ENCODE results near the gene DIDO1. TPM values are rescaled to one million over a fixed set of nuclear protein-coding genes. Genes with fewer than 3 reads are reported as not detected.
A peak's percentile ranks its signal among the peaks of the same experiment; 100 is the strongest.

The DIDO1 gene
- total RNA-seq, 1 donor from 2014 or later = 57.9 TPM

GRCh38 chr20:62941792-62942191 lies 15.5 kb upstream of the DIDO1 start:
- intact Hi-C loops (cut with micrococcal nuclease) = no loop called here
- H3K4me1 Mint-ChIP-seq (ENCODE audit: low read depth) = peaks cover 23% of the 10 kb centered on the region
- H3K27me3 Mint-ChIP-seq (ENCODE audit: low read depth) = no peaks in the 10 kb centered on the region
- H3K4me3 Mint-ChIP-seq (ENCODE audit: low read depth) = no peak overlapping the region
- H3K9me3 Mint-ChIP-seq = no peaks in the 10 kb centered on the region
- no peak overlapping the region for H3K27ac Mint-ChIP-seq
- H3K36me3 Mint-ChIP-seq (ENCODE audit: low read depth) = peaks cover 80% of the 10 kb centered on the region
- DNase-seq (ENCODE audit: low spot score) = no peak

GRCh38 chr20:62940875-62941274 lies 14.6 kb upstream of the DIDO1 start:
- no peaks in the 10 kb centered on the region for H3K9me3 Mint-ChIP-seq
- H3K4me1 Mint-ChIP-seq (ENCODE audit: low read depth) = peaks cover 23% of the 10 kb centered on the region
- H3K27ac Mint-ChIP-seq = no peak overlapping the region
- peaks cover 72% of the 10 kb centered on the region for H3K36me3 Mint-ChIP-seq (ENCODE audit: low read depth)
- no peak for DNase-seq (ENCODE audit: low spot score)
- no peak overlapping the region for H3K4me3 Mint-ChIP-seq (ENCODE audit: low read depth)
- intact Hi-C loops (cut with micrococcal nuclease) = no loop called here
- H3K27me3 Mint-ChIP-seq (ENCODE audit: low read depth) = no peaks in the 10 kb centered on the region

- Mint-ChIP-seq H3K27me3 (ENCODE audit: low read depth) (no peaks in the 10 kb centered on the region), H3K36me3 (ENCODE audit: low read depth) (peaks cover 49% of the 10 kb centered on the region), H3K4me1 (ENCODE audit: low read depth) (peaks cover 23% of the 10 kb centered on the region), H3K27ac (peak within 1 kb of the TSS; percentile 95), H3K4me3 (ENCODE audit: low read depth) (peak within 1 kb of the TSS; percentile 90), H3K9me3 (no peaks in the 10 kb centered on the region)
- intact Hi-C loops (cut with micrococcal nuclease) = loop anchor here (2.0 to 5.0 kb wide), 2 partner anchors 17 to 141 kb away; partner anchors contain the start of gene MRGBP
- no peak for DNase-seq (ENCODE audit: low spot score)
Measured at GRCh38 chr20:62938105-62938888, 12.0 kb upstream of the DIDO1 start, which contains the start of gene GID8. Gene GID8 (plus strand): TSS chr20:62938147. CDS start chr20:62941503, 3,356 bp downstream.

GRCh38 chr20:62937268-62938104 lies 11.2 kb upstream of the DIDO1 start:
- DNase-seq (ENCODE audit: low spot score) = peak; percentile 97
- Mint-ChIP-seq H3K27me3 (ENCODE audit: low read depth) (no peaks in the 10 kb centered on the region), H3K27ac (peak overlapping the region; percentile 91), H3K36me3 (ENCODE audit: low read depth) (peaks cover 41% of the 10 kb centered on the region), H3K9me3 (no peaks in the 10 kb centered on the region), H3K4me1 (ENCODE audit: low read depth) (peaks cover 26% of the 10 kb centered on the region), H3K4me3 (ENCODE audit: low read depth) (peak overlapping the region; percentile 90)
- intact Hi-C loops (cut with micrococcal nuclease) = loop anchor here (1.0 to 5.0 kb wide), 4 partner anchors 8 to 140 kb away; partner anchors contain the start of gene MRGBP

DNA sequence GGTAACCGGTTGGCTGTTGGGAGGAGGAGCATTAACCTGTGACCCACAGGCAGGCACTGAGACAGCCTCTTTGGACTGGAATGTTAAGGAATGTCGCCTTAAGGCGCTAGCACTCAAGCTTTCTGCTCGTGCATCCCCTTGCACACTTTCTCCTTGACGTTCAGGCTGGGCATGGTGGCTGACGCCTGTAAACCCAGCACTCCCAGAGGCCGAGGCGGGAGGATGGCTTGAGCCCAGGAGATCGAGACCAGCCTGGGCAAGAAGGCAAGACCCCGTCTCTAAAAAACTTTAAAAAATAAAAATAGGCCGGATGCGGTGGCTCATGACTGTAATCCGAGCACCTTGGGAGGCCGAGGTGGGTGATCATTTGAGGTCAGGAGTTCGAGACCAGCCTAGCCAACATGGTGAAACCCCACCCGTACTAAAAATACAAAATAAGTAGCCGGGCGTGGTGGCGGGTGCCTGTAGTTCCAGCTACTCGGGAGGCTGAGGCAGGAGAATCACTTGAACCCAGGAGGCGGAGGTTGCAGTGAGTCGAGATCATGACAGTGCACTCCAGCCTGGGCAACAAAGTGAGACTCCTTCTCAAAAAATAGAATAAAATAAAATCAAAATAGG lies 9.8 kb upstream of the DIDO1 start:
- no peak for DNase-seq (ENCODE audit: low spot score)
- H3K27me3 Mint-ChIP-seq (ENCODE audit: low read depth) = no peaks in the 10 kb centered on the region
- H3K4me3 Mint-ChIP-seq (ENCODE audit: low read depth) = no peak overlapping the region
- H3K9me3 Mint-ChIP-seq = no peaks in the 10 kb centered on the region
- H3K27ac Mint-ChIP-seq = no peak overlapping the region
- peaks cover 27% of the 10 kb centered on the region for H3K36me3 Mint-ChIP-seq (ENCODE audit: low read depth)
- intact Hi-C loops (cut with micrococcal nuclease) = loop anchor here (2.0 to 5.0 kb wide), 2 partner anchors 17 to 139 kb away; partner anchors contain the start of gene MRGBP
- peaks cover 28% of the 10 kb centered on the region for H3K4me1 Mint-ChIP-seq (ENCODE audit: low read depth)

DNA sequence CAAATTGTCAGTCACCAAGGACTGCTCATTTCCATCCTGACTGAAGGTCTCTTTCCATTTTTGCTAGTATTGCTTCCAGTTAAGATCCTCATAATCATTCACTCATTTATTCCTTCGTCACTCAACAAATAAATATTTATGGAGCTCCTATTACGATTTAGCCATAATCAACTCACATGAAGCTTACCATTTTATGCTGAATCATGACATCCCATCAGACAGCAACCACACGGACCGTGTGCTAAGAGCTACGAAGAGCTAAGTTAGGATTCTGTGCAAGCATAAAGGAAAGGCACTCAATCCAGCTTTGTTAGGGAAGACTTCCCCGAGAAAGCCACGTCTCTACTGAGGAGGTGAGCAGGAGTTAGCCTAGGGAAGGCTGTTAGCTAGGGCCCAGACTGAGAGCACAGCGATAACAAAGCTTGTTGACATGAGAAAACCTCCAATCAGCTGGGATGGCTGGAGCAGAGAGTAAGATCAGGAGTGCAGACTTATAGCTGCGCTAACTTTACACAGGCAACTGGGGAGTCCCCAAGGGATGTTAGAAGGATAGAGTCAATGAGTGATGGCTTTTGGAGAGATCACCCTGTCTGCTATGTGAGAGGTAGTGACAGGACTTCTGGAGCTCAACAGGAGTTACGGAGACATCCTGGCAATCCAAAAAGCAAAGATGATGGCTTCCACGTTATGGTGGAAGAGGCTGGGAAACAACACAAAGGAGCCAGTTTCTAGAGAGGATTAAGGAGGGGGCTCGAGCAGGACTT lies 9.1 kb upstream of the DIDO1 start:
- intact Hi-C loops (cut with micrococcal nuclease) = loop anchor here (5.0 kb wide), 1 partner anchor 138 kb away; the partner anchor contains the start of gene MRGBP
- no peaks in the 10 kb centered on the region for H3K9me3 Mint-ChIP-seq
- H3K27me3 Mint-ChIP-seq (ENCODE audit: low read depth) = no peaks in the 10 kb centered on the region
- DNase-seq (ENCODE audit: low spot score) = no peak
- H3K27ac Mint-ChIP-seq = no peak overlapping the region
- H3K36me3 Mint-ChIP-seq (ENCODE audit: low read depth) = peaks cover 21% of the 10 kb centered on the region
- no peak overlapping the region for H3K4me3 Mint-ChIP-seq (ENCODE audit: low read depth)
- H3K4me1 Mint-ChIP-seq (ENCODE audit: low read depth) = peaks cover 27% of the 10 kb centered on the region

DNA sequence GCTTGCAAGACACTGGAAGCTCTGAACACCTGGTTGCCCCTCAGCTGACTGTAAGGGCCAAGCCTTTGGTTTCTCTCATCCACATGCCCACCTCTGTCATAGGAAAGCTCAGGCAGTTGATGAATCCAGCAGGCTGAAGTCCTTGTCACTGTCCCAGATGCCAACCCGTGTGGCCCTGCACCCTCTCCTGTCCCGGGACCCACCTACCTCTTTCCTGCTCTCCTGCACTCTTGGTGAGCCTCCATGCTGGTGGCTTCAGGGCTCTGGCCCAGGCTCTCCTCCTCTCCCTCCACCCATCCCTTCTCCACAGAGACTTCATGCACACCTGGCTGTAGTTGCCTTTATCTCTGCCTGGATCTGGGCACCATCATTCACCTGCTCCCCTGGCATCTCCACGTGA lies 7.7 kb upstream of the DIDO1 start:
- intact Hi-C loops (cut with micrococcal nuclease) = no loop called here
- Mint-ChIP-seq H3K27ac (no peak overlapping the region), H3K4me1 (ENCODE audit: low read depth) (peaks cover 25% of the 10 kb centered on the region), H3K9me3 (no peaks in the 10 kb centered on the region), H3K4me3 (ENCODE audit: low read depth) (no peak overlapping the region), H3K27me3 (ENCODE audit: low read depth) (no peaks in the 10 kb centered on the region), H3K36me3 (ENCODE audit: low read depth) (peaks cover 11% of the 10 kb centered on the region)
- DNase-seq (ENCODE audit: low spot score) = no peak

DNA sequence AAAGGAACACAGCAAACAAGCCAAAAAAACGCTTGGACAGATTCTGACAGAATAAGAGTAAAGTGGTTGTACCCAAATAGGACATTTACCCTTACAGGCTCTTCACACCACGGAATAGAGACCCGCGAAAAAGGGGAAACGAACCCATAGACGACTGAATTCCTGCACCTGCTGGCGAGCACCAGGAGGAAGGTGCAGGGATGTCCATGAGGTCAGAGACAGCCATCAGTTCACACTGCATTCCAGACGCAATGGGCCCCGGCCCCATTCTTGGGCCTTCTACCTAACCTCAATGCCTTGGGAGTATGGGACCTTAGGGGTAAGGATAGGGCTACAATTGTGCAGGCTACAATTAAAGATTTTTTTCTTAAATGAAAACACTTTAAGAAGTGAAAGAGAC lies 5.2 kb upstream of the DIDO1 start:
- H3K9me3 Mint-ChIP-seq = no peaks in the 10 kb centered on the region
- no peaks in the 10 kb centered on the region for H3K27me3 Mint-ChIP-seq (ENCODE audit: low read depth)
- no peak overlapping the region for H3K27ac Mint-ChIP-seq
- no peak for DNase-seq (ENCODE audit: low spot score)
- peaks cover 7% of the 10 kb centered on the region for H3K36me3 Mint-ChIP-seq (ENCODE audit: low read depth)
- no peak overlapping the region for H3K4me3 Mint-ChIP-seq (ENCODE audit: low read depth)
- H3K4me1 Mint-ChIP-seq (ENCODE audit: low read depth) = peaks cover 36% of the 10 kb centered on the region
- intact Hi-C loops (cut with micrococcal nuclease) = no loop called here

GRCh38 chr20:62929051-62929538 lies 2.8 kb upstream of the DIDO1 start:
- Mint-ChIP-seq H3K27ac (peak overlapping the region; percentile 75), H3K4me1 (ENCODE audit: low read depth) (peaks cover 47% of the 10 kb centered on the region), H3K27me3 (ENCODE audit: low read depth) (no peaks in the 10 kb centered on the region), H3K36me3 (ENCODE audit: low read depth) (peaks cover 22% of the 10 kb centered on the region), H3K4me3 (ENCODE audit: low read depth) (peak overlapping the region; percentile 88), H3K9me3 (no peaks in the 10 kb centered on the region)
- intact Hi-C loops (cut with micrococcal nuclease) = loop anchor here (1.0 to 5.0 kb wide), 2 partner anchors 8 to 67 kb away; partner anchors contain the start of gene TCFL5
- DNase-seq (ENCODE audit: low spot score) = peak; percentile 37

- peak overlapping the region; percentile 88 for H3K4me3 Mint-ChIP-seq (ENCODE audit: low read depth)
Measured at GRCh38 chr20:62928246-62928939, 2.1 kb upstream of the DIDO1 start.

GRCh38 chr20:62927128-62927705 lies 912 bp upstream of the DIDO1 start:
- no peaks in the 10 kb centered on the region for H3K9me3 Mint-ChIP-seq
- H3K27ac Mint-ChIP-seq = peak overlapping the region; percentile 75
- peaks cover 27% of the 10 kb centered on the region for H3K36me3 Mint-ChIP-seq (ENCODE audit: low read depth)
- H3K27me3 Mint-ChIP-seq (ENCODE audit: low read depth) = no peaks in the 10 kb centered on the region
- H3K4me1 Mint-ChIP-seq (ENCODE audit: low read depth) = peaks cover 51% of the 10 kb centered on the region
- no peak for DNase-seq (ENCODE audit: low spot score)
- intact Hi-C loops (cut with micrococcal nuclease) = loop anchor here (5.0 kb wide), 1 partner anchor 65 kb away; the partner anchor contains the start of gene TCFL5
- H3K4me3 Mint-ChIP-seq (ENCODE audit: low read depth) = peak overlapping the region; percentile 87

More at GRCh38 chr20:62928246-62928939, 2.1 kb upstream of the DIDO1 start:
- intact Hi-C loops (cut with micrococcal nuclease) = loop anchor here (5.0 kb wide), 1 partner anchor 66 kb away; the partner anchor contains the start of gene TCFL5
- H3K36me3 Mint-ChIP-seq (ENCODE audit: low read depth) = peaks cover 23% of the 10 kb centered on the region
- no peaks in the 10 kb centered on the region for H3K9me3 Mint-ChIP-seq
- DNase-seq (ENCODE audit: low spot score) = no peak
- peaks cover 49% of the 10 kb centered on the region for H3K4me1 Mint-ChIP-seq (ENCODE audit: low read depth)
- H3K27ac Mint-ChIP-seq = peak overlapping the region; percentile 75
- H3K27me3 Mint-ChIP-seq (ENCODE audit: low read depth) = no peaks in the 10 kb centered on the region
